Stimulated activated CD8-positive, alpha-beta memory T cell treated with anti-CD3 and anti-CD28 coated beads, Interleukin-4, amount 100 ng/mL, for 1 hour (primary cell): Measurements from ENCODE around the gene BABAM2.
"Not testable (repeated sequence)": the region's sequence is repeated elsewhere in the genome, so short reads cannot be mapped to it uniquely, and the experiment has no call there.

Source experiments
- DNase-seq, 2 donors: peaks; one replicate each; pipeline ENCODE4 v3.0.0-alpha.2; 2020; ENCODE audit warnings: low read depth in 2 of 2, low spot score in 1 of 2

The BABAM2 gene

GRCh38 chr2:27942612-27943547 is 52.4 kb downstream of the BABAM2 start:
- DNase-seq, result no peak

DNA sequence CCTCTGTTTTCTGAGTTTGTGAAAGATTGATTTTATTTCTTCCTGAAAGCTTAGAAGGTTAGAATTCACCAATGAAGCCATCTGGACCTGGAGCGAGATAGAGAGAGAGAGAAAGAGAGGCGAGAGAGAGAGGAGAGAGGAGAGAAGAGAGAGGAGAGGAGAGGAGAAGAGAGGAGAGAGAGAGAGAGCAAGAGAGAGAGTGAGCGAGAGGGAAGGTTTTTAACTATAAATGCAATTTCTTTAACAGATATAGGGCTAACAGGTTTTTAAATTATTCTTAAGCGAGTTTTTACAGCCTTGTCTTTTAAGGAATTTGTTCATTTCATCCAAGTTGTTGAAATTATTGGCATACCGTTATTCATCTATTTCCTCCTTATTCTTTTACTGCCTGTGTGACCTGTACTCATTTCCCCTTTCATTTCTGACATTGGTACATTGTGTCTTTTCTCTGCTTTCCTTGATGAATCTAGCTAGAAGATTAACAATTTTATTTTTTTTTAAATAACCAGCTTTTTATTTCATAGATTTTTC is 56.1 kb downstream of the BABAM2 start:
- no peak for DNase-seq

GRCh38 chr2:27952070-27952469 is 61.5 kb downstream of the BABAM2 start:
- no peak for DNase-seq

DNA sequence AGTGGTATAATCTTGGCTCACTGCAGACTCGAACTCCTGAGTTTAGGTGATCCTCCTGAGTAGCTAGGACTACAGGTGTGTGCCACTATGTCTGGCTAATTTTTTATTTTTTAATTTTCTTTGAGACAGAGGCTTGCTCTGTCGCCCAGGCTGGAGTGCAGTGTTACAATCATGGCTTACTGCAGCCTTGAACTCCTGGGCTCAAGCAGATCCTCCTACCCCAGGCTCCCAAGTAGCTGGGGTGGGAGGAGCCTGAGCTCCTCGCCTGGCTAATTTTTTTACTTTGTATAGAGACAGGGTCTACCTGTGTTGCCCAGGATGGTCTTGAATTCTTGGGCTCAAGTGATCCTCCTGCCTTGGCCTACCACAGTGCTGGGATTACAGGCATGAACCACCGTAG is 62.5 kb downstream of the BABAM2 start:
- no peak for DNase-seq

- DNase-seq, result no peak
Measured at GRCh38 chr2:27954221-27954673, 63.7 kb downstream of the BABAM2 start.

GRCh38 chr2:27954771-27955383 is 64.3 kb downstream of the BABAM2 start:
- no peak for DNase-seq

DNA sequence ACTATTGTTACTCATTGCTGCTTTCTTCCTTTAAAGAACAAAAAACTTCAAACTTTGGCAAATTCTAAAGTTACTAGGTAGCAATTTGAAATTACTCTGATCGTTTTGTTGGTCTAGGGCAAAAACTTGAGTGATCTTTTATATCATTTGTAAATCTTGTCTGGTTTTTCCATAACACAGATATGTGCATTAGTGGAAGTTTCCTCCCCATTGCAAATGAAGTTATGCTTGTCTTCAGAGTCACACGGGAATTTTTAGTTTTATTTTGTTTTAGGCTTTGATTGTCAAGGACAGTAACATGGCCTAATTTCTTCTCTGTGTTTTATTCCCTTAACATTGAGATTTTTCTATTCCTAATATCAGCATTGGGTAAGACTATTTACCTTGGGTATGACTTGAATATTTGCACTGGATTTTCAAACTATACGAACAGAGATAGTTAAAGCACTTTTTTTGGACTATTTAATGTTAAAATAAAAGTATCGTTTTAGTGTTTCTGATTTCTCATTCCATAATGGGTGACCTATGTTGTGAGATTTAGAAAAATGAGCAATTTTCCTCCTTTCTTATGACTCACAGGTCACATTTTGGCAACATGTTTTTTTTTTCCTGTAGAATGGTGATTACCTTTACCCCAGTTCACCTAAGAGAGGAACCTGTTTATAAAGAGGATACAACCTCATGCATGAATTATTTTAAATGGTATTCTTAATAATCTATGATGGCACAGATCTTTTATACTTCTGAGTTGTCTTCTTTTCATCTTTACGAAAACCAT is 65.0 kb downstream of the BABAM2 start:
- no peak for DNase-seq

DNA sequence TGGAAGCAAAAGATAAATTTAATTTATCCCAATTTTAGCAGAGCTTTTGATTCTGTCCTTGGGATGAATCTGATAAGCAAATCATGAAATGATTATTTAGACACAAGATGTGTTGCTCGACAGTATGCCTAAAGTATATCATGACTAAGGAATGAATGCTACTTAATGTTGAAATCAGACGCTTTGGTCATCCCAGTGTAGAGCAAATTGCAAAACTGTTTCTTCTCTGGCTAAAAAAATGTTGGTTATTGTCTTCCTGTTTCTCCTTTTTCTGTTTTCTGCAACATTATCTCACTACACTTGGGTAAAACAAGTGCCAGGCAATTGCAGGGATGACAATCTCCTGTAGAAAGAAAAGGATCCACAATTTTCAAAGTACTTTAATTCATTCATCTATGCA is 66.4 kb downstream of the BABAM2 start:
- DNase-seq, result no peak

GRCh38 chr2:27958711-27959378 is 68.3 kb downstream of the BABAM2 start:
- DNase-seq, result no peak

DNA sequence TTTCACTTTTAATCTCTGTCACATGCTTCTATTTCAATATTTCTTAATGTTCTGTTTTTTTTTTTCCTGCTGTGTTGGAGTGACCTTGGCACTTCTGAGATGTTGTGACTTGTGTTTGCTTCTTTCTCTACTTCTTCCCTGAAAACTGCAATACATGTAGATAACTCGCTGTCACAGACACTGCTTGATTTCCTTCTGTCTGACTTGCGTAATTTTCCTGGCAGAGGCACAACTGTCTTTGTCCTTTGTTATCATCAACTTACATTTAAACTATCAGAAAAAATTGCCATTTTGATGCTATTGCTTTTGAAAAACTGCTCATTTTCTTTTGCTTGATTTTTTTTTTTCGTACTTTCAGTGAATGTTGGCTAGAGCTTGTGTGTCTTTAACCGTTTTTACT is 69.0 kb downstream of the BABAM2 start:
- DNase-seq, result no peak

DNA sequence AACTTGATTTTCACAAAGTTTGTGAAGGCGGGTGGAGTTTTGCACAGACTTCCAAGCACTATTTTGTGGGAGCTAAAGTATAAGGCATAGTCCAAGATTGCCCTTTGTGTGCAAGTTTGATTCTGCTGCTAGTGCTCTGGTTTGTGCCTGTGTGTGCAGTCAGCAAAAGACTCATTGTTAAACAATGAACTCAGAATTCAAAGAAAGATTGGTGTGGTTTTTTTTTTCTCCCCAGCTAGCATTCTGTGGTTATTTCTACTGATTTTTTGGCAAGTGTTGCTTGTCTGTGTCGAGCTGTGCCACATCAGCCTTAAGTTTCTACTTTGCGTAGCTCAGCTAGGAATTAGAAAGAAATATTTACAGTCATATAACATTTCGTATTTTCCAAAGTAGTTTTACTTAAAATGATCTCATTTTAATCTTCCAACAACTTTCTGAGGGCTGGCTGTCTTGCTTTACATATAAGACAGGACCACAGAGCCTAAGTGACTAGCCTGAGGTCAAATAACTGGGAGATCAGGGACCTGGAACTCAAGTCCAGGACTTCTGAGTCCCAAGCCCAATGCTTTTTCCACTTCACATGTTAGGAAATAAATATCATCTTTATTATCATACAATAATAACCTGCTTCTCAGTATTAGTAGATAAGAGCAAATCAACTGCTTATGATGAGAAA is 69.8 kb downstream of the BABAM2 start:
- no peak for DNase-seq

DNA sequence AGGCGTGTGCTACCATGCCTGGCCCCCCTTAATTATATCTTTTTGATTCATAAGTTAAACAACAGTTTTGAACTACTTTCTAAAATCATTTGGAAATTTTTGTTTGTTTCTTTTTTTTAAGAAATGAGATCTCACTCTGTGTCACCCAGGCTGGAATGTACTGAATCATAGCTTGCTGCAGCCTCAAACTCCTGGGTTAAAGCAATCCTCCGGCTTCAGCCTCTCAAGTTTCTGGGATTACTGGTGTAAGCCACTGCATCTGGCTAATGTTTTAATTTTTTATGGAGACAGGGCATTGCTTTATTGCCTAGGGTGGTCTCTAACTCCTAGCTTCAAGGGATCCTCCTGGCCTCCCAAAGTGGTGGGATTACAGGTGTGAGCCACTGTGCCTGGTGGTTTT is 71.5 kb downstream of the BABAM2 start:
- DNase-seq, result no peak

DNA sequence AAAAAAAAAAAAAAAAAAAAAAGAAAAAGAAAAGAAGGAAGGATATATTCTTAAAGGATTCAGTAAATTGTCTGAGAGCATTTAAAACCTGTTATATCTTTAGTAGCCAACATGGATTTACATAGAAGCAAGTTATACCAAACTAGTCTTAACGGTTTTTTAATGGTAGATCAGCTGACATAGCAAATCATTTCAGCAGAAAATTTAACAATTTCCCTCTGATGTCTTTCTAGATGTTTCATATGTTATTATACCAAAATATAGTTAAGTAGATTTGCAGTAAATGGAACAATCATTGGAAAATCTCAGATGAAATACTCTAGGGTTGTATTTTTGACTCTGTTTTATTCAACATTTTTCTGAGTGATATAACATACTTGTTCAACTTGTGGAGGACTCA is 72.9 kb downstream of the BABAM2 start:
- no peak for DNase-seq

DNA sequence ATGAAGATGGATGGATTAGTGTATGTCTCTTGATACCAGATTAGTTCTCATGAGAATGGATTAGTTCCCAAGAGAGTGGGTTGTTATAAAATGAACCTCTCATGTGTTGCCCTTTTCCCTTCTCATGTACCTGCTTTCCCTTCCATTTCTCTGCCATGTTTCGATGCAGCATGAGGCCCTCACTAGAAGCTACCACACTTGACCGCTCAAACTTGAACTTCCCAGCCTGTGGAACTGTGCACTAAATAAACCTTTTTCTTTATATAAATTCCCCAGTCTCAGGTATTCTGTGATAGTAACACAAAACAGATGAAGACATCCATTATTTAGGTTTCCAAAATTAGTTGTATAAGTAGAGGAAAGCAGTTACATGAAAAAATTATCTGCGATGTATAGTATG is 73.5 kb downstream of the BABAM2 start:
- no peak for DNase-seq

GRCh38 chr2:27965841-27966240 is 75.3 kb downstream of the BABAM2 start:
- DNase-seq, result no peak

DNA sequence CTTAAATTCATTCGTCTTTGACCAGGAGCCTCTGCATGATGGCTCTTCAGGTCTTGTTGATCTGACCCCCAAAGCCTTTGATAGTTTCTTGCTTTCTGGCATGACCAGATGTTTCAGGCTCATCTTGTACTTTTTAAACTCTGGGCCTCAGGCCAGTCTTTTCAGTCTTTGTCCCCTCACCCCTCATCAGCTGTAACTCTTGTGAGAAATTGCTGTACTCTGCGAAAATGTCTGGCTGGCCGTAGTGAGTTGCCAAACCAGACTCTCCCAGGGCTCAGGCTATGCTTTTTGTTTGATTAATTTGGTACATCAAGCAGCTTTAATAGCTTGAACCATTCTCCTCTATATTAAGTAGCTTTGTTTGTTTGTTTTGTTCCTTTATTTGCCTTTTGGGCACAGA is 75.9 kb downstream of the BABAM2 start:
- DNase-seq, result no peak

DNA sequence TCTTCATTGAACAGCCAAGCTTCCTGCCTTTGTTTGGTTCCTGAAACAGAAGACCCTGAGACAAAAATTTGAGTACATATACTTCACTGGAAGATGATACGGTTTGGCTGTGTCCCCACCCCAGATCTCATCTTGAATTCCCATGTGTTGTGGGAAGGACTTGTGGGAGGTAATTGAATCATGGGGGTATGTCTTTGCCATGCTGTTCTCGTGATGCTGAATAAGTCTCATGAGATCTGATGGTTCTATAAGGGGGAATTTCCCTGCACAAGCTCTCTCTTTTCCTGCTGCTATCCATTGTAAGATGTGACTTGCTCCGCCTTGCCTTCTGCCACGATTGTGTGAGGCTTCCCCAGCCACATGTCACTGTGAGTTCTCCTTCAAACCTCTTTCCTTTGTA is 76.5 kb downstream of the BABAM2 start:
- DNase-seq, result no peak

DNA sequence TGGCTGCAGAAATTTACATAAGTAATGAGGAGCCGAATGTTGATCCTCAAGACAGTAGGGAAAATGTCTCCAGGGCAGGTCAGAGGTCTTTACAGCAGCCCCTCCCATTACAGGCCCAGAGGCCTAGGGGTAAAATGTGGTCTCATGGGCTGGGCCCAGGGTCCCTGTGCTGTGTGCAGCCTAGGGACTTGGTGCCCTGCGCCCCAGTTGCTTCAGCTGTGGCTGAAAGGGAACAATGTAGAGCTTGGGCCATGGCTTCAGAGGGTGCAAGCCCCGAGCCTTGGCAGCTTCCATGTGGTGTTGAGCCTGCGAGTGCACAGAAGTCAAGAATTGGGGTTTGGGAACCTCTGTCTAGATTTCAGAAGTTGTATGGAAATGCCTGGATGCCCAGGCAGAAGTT is 77.5 kb downstream of the BABAM2 start:
- DNase-seq, result not testable (repeated sequence)

DNA sequence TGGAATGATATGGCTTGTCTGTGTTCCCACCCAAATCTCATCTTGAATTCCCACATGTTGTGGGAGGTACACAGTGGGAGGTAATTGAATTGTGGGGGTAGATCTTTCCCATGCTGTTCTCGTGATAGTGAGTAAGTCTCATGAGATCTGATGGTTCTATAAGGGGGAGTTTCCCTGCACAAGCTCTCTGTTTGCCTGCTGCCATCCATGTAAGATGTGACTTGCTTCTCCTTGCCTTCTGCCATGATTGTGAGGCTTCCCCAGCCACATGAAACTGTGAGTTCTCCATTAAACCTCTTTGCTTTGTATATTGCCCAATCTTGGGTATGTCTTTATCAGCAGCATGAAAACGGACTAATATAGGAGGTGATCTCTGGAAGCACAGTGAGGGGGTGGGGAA is 78.4 kb downstream of the BABAM2 start:
- DNase-seq, result not testable (repeated sequence)

GRCh38 chr2:27972311-27972710 is 81.8 kb downstream of the BABAM2 start:
- no peak for DNase-seq
